ENCODE data around the gene CRYZL1. TPM values are rescaled to one million over a fixed set of nuclear protein-coding genes. Genes with fewer than 3 reads are reported as not detected.

The CRYZL1 gene
- total RNA-seq, 2 donors from 2014 or later = 31.5 to 36.0 TPM

DNA sequence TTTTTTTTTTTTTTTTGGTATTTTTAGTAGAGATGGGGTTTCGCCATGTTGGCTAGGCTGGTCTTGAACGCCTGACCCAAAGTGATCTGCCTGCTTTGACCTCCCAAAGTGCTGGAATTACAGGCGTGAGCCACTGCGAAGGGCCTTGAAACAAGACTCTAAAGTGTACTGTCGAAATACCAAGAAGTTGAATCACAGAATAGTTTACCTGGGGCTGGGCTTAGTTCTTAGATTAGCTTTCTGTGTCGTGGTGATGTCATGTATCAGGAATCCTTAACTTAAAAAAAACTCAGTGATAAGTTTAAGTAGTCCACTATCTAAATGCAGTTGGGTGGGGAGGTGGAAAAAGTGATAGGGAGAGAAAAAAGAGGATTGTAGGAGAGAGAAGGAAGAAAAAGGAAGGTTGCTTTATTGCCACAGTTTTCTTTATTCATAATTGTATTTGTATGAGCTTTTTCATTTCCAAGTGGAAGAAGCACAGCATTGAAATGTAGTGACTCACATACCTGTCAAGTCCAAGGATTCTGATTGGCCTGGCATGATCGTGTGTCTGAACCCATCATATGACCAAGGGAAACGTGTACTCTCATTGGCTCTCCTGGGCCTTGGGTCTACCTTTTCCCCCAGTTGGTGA, 14.2 kb upstream of the CRYZL1 start:
- TF ChIP-seq, protein P1, sequence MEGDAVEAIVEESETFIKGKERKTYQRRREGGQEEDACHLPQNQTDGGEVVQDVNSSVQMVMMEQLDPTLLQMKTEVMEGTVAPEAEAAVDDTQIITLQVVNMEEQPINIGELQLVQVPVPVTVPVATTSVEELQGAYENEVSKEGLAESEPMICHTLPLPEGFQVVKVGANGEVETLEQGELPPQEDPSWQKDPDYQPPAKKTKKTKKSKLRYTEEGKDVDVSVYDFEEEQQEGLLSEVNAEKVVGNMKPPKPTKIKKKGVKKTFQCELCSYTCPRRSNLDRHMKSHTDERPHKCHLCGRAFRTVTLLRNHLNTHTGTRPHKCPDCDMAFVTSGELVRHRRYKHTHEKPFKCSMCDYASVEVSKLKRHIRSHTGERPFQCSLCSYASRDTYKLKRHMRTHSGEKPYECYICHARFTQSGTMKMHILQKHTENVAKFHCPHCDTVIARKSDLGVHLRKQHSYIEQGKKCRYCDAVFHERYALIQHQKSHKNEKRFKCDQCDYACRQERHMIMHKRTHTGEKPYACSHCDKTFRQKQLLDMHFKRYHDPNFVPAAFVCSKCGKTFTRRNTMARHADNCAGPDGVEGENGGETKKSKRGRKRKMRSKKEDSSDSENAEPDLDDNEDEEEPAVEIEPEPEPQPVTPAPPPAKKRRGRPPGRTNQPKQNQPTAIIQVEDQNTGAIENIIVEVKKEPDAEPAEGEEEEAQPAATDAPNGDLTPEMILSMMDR (IDR thresholded peaks at IDR 0.05) = no peak
- Histone ChIP-seq H3K4me3 (no peak overlapping the region), H3K4me1 (peaks cover 14% of the 10 kb centered on the region), H3K27ac (no peak overlapping the region), H3K36me3 (no peaks in the 10 kb centered on the region), H3K9me3 (no peaks in the 10 kb centered on the region), H3K27me3 (no peaks in the 10 kb centered on the region), H3K9ac (ENCODE audit: low read depth in 2 of 2, low read length in 2 of 2) (no peak overlapping the region)
- intact Hi-C loops (cut with DNase I) = no loop called here
- DNase-seq = peak; percentile 25

DNA sequence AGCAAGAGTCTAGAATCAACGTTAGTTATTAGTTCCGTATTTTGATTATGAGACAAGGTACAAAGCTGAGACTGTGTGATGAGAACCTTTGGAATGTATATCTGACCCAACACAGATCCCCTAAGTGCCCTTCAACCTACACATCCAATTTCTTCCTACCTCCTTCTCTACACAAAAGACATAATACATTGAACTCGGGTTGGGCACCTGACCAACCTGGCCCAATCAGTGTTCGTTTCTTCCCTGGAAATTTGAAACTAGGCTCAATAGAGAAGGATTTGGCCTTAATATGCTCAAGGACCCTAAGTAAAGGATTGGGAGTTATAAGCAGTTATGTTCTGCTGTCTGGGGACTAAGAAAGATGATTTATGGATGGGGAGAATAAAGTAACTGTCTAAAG, 12.9 kb upstream of the CRYZL1 start:
- Histone ChIP-seq H3K9ac (ENCODE audit: low read depth in 2 of 2, low read length in 2 of 2) (no peak overlapping the region), H3K9me3 (no peaks in the 10 kb centered on the region), H3K4me3 (no peak overlapping the region), H3K27ac (no peak overlapping the region), H3K4me1 (peaks cover 14% of the 10 kb centered on the region), H3K27me3 (no peaks in the 10 kb centered on the region), H3K36me3 (no peaks in the 10 kb centered on the region)
- intact Hi-C loops (cut with DNase I) = no loop called here
- DNase-seq = no peak
- TF ChIP-seq, protein P1 (IDR thresholded peaks at IDR 0.05) = no peak

DNA sequence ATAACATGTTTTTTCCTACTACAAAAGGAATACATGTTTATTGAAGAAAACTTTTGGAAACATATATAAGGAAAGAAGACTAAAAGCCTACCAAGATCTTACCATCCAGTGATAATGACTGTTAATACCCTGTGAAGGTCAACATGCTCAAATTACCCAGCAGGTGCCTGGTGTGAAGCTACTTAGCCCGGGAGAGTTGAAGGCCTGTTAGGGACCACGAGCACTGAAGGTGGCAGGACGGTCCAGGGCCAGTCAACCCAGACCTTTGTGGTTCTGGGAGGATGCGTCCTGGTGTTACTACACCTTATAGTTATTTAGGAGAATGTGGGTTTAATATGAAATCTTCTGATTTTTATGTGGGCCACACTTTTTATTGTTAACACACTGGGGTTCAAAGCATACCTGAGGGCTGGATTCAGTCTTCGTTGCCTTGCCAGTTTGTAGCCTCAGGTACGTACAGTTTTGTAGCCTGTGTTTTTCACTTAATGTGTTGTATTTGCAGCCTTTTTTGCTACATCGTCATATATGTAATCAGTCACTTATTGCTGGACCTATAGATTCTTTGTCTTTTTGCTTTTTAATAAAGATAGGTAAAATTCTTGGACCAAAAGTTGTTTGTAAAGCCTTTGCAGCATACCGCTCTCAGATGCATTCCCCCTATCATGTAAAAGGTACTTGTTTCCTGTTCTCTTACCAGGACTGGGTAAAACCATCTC, 10.6 kb upstream of the CRYZL1 start:
- Histone ChIP-seq H3K9ac (ENCODE audit: low read depth in 2 of 2, low read length in 2 of 2) (no peak overlapping the region), H3K27ac (no peak overlapping the region), H3K4me3 (no peak overlapping the region), H3K36me3 (no peaks in the 10 kb centered on the region), H3K4me1 (peaks cover 7% of the 10 kb centered on the region), H3K27me3 (no peaks in the 10 kb centered on the region), H3K9me3 (no peaks in the 10 kb centered on the region)
- no peak for DNase-seq
- intact Hi-C loops (cut with DNase I) = no loop called here
- TF ChIP-seq, protein P1 (IDR thresholded peaks at IDR 0.05) = no peak

DNA sequence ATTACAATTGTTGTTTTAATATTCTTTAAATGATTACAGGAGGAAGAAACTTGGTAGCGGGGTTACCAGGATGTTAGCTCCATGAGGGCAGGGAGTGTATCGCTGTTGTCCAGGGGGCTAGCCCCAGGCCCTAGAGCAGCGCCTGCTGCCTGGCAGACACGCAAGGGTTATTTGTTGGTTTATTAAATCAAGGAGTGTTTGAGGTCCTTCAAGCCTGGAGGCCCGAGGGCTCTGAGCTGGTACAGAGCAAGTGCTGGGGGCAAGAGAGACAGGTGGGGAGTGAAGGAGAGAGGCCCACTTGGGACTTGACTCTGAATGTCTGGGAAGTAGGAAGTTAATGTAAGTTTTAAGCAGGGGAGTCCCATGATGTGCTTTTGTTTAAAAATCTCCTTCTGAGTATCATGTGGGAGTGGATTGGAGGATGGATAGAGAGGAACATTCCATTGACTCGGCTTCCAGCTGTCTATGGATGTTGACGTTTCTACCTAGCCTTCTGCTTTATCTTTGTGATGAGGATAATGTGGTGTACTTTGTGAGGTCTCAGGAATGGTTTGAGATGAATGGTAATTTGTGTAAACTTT, 9.5 kb upstream of the CRYZL1 start:
- Histone ChIP-seq H3K4me1 (no peaks in the 10 kb centered on the region), H3K9me3 (no peaks in the 10 kb centered on the region), H3K9ac (ENCODE audit: low read depth in 2 of 2, low read length in 2 of 2) (no peak overlapping the region), H3K27ac (no peak overlapping the region), H3K4me3 (no peak overlapping the region), H3K36me3 (no peaks in the 10 kb centered on the region), H3K27me3 (no peaks in the 10 kb centered on the region)
- TF ChIP-seq, protein P1 (IDR thresholded peaks at IDR 0.05) = no peak
- no peak for DNase-seq
- intact Hi-C loops (cut with DNase I) = no loop called here

DNA sequence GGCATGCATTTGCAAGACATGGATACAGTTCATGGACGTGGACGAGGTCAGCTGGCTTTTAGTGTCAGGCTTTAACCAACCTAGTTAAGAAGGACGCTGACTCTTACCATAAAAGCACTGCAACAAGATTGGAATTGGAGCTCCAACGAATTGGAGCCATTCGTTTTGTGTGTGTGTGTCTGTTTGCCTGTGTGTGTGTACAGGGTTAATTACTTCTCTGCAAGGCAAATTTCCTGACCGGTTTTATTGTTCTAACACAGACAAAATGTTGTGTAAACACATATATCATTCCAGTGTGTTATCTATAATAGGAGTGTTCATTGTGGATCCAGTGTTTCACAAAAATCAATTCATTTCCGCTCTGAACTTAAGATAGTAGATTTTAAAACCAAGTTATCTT, 8.7 kb upstream of the CRYZL1 start:
- peak; percentile 26 for DNase-seq
- H3K36me3 ChIP-seq = no peaks in the 10 kb centered on the region
- intact Hi-C loops (cut with DNase I) = no loop called here
- H3K4me3 ChIP-seq = no peak overlapping the region
- H3K27me3 ChIP-seq = no peaks in the 10 kb centered on the region
- TF ChIP-seq, protein P1 (IDR thresholded peaks at IDR 0.05) = no peak
- H3K9me3 ChIP-seq = no peaks in the 10 kb centered on the region
- no peaks in the 10 kb centered on the region for H3K4me1 ChIP-seq
- no peak overlapping the region for H3K9ac ChIP-seq (ENCODE audit: low read depth in 2 of 2, low read length in 2 of 2)
- no peak overlapping the region for H3K27ac ChIP-seq

All from colonic mucosa (tissue), 4 donors.